ENCODE measurements around the gene PLCB1.

Gene PLCB1

GRCh38 chr20:8385247-8385646, 253.2 kb downstream of the PLCB1 start:
- DNase-seq = no peak

GRCh38 chr20:8386991-8387390, 254.9 kb downstream of the PLCB1 start:
- no peak for DNase-seq

GRCh38 chr20:8388141-8388540, 256.1 kb downstream of the PLCB1 start:
- DNase-seq = no peak

GRCh38 chr20:8388707-8389106, 256.6 kb downstream of the PLCB1 start:
- DNase-seq = no peak

- no peak for DNase-seq
Observed at GRCh38 chr20:8389381-8390036, 257.4 kb downstream of the PLCB1 start.

GRCh38 chr20:8390037-8390433, 258.0 kb downstream of the PLCB1 start:
- no peak for DNase-seq

GRCh38 chr20:8390500-8390899, 258.4 kb downstream of the PLCB1 start:
- DNase-seq = no peak

- no peak for DNase-seq
Observed at GRCh38 chr20:8393381-8393780, 261.3 kb downstream of the PLCB1 start.

GRCh38 chr20:8394308-8394945, 262.4 kb downstream of the PLCB1 start:
- no peak for DNase-seq

GRCh38 chr20:8395956-8396355, 263.9 kb downstream of the PLCB1 start:
- DNase-seq = no peak

GRCh38 chr20:8398263-8399051, 266.4 kb downstream of the PLCB1 start:
- DNase-seq = no peak

- DNase-seq = no peak
Observed at GRCh38 chr20:8399947-8400346, 267.9 kb downstream of the PLCB1 start.

- no peak for DNase-seq
Observed at GRCh38 chr20:8400486-8400885, 268.4 kb downstream of the PLCB1 start.

GRCh38 chr20:8401556-8401955, 269.5 kb downstream of the PLCB1 start:
- DNase-seq = no peak

- DNase-seq = no peak
Observed at GRCh38 chr20:8402798-8403197, 270.7 kb downstream of the PLCB1 start.

- no peak for DNase-seq
Observed at GRCh38 chr20:8404912-8405635, 273.0 kb downstream of the PLCB1 start.

- no peak for DNase-seq
Observed at GRCh38 chr20:8406391-8406790, 274.3 kb downstream of the PLCB1 start.

GRCh38 chr20:8408587-8409307, 276.7 kb downstream of the PLCB1 start:
- DNase-seq = no peak

GRCh38 chr20:8413691-8414090, 281.6 kb downstream of the PLCB1 start:
- no peak for DNase-seq

- DNase-seq = no peak
Observed at GRCh38 chr20:8414586-8415274, 282.7 kb downstream of the PLCB1 start.

GRCh38 chr20:8421981-8422380, 289.9 kb downstream of the PLCB1 start:
- DNase-seq = no peak

- DNase-seq = no peak
Observed at GRCh38 chr20:8423482-8423881, 291.4 kb downstream of the PLCB1 start.

Measured in activated CD4-positive, CD25-positive, alpha-beta regulatory T cell treated with anti-CD3 and anti-CD28 coated beads, Interleukin-2, amount 50 U/mL, for 72 hours (primary cell).